GM21529 (cell line): ENCODE results near the gene IRF4.

Experiments used
- ATAC-seq: cut with Tn5 transposase; IDR thresholded peaks from one replicate; pipeline ENCODE4 v1.9.1; 2021; ENCODE audit not compliant: unreplicated experiment

IRF4 gene

GRCh38 chr6:379410-380181 lies 12.0 kb upstream of the IRF4 start:
- peak; percentile 53 for ATAC-seq

DNA sequence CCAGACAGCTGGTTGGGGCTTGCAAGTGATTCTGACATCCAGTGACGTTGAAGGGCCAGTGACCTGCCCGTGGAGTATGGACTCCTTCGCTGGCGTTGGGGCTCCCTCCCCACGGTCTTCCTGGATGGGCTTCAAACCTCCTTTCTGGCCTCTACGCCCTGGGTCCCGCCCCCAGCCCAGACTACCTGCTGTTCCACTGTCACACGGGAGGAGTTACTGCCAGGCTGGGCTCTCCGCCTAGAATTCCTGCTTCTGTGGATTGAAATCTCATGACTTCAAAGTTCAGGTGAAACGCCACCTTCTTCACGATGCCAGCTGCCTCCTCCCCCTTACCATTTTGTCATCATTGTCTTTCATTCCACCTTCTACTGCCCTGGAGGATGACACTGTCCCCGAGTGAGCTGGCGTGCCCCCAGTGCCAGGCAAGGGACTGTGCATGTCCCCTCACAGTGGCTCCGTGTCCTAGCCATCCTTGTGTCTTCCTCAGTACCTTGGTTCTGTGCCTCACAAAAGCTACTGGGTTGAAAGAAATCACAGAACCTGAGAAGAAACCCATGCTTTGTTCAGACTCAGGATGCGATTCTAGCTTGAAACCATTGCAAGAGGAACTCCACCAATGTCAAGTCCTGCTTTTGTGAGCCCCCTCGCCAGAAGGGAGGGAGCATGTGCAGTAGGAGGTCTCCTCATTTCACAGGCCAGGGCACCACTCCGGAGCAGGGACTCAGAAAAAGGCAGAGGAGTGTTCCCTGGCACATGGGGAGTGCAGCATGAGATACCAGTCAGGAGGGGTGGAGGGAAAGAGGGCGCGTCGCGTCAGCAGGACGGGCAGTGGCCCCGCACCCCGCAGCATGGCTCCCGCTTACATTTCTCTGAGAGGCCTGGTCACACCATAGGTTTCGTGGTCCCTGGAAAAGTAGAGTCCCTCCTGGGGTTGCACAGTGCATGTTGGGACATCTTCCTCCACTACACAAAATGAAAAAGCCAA lies 11.0 kb upstream of the IRF4 start:
- ATAC-seq, result no peak

DNA sequence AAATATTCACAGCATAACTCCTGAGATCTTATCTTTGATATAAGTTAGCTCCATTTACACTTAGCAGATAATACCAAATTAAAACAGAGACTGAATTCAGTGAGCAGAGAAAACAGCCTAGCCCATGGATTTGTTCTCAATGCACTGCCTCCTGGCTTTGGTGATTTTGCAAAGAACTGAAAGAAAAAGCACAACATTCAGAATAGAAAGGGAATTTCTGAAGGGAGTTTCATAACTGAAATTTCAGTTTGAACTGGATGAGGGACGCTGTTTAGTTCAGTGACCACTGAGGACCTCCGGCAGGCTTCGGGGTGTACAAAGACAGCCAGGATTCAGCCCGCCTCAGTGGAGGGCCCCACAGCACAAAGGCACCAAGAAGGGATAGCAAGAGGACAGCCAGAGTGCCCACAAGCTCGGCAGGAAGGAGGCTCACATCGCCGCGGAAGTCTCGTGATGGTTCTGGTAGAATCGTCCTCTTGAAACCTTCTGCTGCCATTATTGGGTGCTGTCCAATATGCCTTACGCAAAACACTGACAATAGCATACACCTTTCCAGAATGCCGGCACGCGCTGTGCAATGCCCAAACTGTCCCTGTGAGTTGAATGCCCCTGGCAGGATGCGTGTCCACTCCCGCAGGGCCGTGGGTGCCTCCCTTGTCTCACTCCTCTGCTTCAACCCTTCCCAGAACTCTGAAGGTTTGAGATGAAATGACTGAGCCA lies 9.7 kb upstream of the IRF4 start:
- no peak for ATAC-seq

- ATAC-seq, result no peak
These were observed 8.4 kb upstream of the IRF4 start for GRCh38 chr6:382883-383810.

DNA sequence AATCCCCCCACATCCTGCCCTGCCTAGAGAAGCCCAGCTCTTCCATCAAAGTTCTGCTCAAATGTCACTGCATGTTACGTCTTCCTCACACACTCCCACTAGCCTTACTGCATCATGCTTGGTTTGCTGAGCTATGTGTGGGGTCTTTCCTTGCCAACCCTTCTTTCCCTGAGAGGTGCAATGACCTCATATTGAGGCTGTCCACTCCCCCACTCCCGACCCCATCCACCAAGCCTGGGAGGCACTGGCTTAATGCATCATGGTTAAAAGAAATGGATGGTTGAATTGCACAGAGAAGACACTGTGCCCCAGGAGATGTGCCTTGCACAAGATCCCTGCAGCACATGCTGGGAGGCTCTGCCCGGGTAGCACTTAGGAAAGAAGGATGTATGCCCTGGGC lies 7.7 kb upstream of the IRF4 start:
- no peak for ATAC-seq

GRCh38 chr6:384898-385297 lies 6.7 kb upstream of the IRF4 start:
- no peak for ATAC-seq

DNA sequence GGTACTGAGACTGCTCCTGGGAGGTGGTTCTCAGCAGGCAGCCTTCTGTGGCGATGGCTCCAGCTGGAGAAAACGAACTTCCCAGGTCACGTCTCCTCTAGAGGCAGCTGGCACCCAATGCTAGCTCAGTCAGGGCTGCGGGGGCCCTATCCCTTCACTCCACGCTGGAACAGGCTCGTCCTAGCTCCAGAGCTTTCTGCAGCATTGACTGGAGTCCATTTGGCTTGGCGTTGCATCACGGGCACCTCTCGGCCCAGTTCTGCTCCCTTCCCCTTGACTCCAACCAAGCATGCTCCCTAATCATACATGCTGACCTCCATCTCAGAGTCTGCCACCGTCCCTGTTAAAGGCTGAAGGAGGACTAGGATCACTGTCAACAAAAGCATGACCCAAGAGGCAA lies 5.9 kb upstream of the IRF4 start:
- ATAC-seq, result no peak

DNA sequence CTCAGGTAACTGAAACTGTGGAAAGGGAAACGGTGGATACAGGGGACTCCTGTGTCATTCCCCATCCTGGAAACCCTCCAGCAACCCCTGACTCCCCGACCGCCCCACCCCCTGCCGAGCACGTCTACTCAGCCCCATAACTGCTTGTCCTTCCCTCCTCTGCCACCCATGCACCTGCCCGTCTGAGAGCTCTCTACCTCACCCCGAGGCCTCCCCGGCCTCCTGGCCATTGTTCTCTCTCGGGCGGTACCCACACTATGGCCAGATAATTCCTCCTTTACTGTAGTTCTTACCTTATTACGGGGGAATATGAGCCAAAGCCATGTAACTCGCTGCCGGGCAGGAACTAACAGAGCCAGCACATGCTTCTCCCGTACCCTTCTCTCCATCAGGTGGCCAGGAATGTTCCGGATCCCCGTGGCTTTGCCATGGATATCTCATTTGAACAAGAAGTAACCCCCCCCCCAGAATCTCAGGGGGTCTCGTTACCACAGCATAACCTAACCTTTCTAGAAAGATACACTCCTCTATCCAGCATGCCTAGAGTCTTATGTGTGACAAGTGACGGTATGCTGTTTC lies 4.8 kb upstream of the IRF4 start:
- no peak for ATAC-seq

DNA sequence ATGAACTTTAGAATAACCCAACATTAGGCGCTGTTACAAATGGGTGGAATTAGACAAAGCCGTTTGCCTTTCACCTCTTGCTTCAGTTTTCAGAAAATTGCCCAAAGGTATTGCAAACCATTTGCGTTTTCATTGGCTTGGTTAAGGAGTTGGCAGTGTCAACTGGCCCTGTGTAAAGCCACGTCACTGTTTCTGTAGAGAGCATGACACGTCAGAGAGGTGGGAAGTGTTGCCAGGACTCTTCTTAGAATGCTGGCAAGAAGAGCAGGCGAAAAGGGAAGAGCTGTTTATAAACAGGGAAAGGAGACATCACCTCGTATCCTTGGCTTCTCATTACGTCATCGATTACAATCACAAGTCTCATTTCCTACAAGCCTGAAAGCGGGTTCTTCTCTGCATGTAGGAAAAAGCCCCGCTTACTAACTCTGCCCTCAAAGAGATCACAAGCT lies 4.2 kb upstream of the IRF4 start:
- ATAC-seq, result no peak

GRCh38 chr6:388202-388903 lies 3.2 kb upstream of the IRF4 start:
- no peak for ATAC-seq

- ATAC-seq, result no peak
These were observed 2.4 kb upstream of the IRF4 start for GRCh38 chr6:389143-389542.

- peak; percentile 42 for ATAC-seq
These were observed 1.9 kb upstream of the IRF4 start for GRCh38 chr6:389622-390021.

- peak; percentile 28 for ATAC-seq
These were observed 516 bp upstream of the IRF4 start for GRCh38 chr6:390914-391558.

DNA sequence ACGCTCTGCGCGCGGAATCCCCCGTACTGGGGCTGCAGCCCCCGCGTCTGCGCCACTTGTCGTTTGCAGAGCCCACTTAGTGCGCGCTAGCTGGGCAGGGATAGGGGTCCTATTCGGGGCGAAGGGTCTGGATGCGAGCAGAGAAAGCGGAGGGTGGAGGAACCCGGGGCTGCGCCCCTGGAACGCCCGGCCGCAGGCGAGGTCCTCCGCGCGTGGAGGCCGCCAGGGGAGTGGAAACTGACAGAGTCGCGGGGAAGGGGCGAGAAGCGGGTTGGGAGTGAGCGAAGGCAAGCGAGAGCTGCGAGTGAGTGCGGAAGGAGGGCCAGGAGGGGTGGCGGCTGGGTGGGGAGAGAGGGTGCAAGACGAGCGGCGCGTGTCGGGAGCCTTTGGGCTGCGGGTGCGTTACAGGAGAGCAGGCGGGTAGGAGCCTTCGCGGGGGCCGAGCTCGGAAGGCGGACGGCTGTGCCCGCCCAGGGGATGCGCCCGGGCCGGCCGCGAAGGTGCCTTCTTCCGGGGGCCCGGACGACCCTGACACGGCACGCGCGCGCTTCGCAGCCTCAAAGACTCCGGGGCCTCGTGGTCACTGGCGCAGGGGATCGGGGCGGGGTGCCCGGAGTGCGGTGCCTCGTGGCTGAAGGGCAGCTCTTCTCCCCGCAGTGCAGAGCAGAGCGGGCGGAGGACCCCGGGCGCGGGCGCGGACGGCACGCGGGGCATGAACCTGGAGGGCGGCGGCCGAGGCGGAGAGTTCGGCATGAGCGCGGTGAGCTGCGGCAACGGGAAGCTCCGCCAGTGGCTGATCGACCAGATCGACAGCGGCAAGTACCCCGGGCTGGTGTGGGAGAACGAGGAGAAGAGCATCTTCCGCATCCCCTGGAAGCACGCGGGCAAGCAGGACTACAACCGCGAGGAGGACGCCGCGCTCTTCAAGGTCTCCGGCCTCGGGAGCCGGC lies 1.2 kb downstream of the IRF4 start:
- no peak for ATAC-seq

GRCh38 chr6:393391-394221 lies 2.1 kb downstream of the IRF4 start:
- no peak for ATAC-seq

DNA sequence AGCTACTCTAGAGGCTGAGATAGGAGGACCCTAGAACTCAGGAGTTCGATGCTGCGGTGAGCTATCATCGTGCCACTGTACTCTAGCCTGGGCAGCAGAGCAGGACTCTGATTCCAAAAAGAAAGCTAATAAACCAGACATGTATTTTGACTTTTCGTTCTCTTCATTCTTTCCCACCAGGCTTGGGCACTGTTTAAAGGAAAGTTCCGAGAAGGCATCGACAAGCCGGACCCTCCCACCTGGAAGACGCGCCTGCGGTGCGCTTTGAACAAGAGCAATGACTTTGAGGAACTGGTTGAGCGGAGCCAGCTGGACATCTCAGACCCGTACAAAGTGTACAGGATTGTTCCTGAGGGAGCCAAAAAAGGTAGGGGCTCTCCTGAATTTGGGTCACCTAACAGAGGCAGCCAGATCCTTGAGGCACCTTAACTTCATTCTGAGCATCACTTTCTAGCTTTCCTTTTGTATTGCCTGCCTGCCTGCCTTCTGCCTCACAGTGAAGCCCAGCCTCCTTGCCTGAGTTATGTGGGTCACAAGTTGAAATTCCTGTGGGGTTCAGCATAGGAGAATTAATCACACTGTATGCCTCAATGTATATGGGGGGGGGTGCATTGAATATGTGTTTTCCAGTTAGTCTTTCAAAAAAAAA lies 3.2 kb downstream of the IRF4 start:
- no peak for ATAC-seq
